ENCODE data around the gene POMZP3.
A peak's percentile ranks its signal among the peaks of the same experiment; 100 is the strongest.
"Not testable (repeated sequence)": the region's sequence is repeated elsewhere in the genome, so short reads cannot be mapped to it uniquely, and the experiment has no call there.

The POMZP3 gene

GRCh38 chr7:76598590-76599264, 28.4 kb downstream of the POMZP3 start:
- in situ Hi-C loops (cut with MboI; ENCODE audit: low pct_unique_long_range_greater_than_20kb, low sequenced_read_pairs, unreplicated experiment); DNase-seq (ENCODE audit: low spot score): not testable (repeated sequence)

GRCh38 chr7:76597288-76597687, 29.8 kb downstream of the POMZP3 start:
- DNase-seq (ENCODE audit: low spot score); in situ Hi-C loops (cut with MboI; ENCODE audit: low pct_unique_long_range_greater_than_20kb, low sequenced_read_pairs, unreplicated experiment): not testable (repeated sequence)

GRCh38 chr7:76592694-76593093, 34.4 kb downstream of the POMZP3 start:
- in situ Hi-C loops (cut with MboI; ENCODE audit: low pct_unique_long_range_greater_than_20kb, low sequenced_read_pairs, unreplicated experiment); DNase-seq (ENCODE audit: low spot score): not testable (repeated sequence)

GRCh38 chr7:76591602-76592304, 35.3 kb downstream of the POMZP3 start:
- peak; percentile 10 for DNase-seq (ENCODE audit: low spot score)
- TF ChIP-seq CTCF (IDR thresholded peaks at IDR 0.05; ENCODE audit: extremely low read depth, insufficient read depth, missing control alignments) = peak; percentile 30
- in situ Hi-C loops (cut with MboI; ENCODE audit: low pct_unique_long_range_greater_than_20kb, low sequenced_read_pairs, unreplicated experiment) = not testable (repeated sequence)

GRCh38 chr7:76591033-76591432, 36.0 kb downstream of the POMZP3 start:
- in situ Hi-C loops (cut with MboI; ENCODE audit: low pct_unique_long_range_greater_than_20kb, low sequenced_read_pairs, unreplicated experiment); DNase-seq (ENCODE audit: low spot score): not testable (repeated sequence)

- DNase-seq (ENCODE audit: low spot score); in situ Hi-C loops (cut with MboI; ENCODE audit: low pct_unique_long_range_greater_than_20kb, low sequenced_read_pairs, unreplicated experiment): not testable (repeated sequence)
Observed at GRCh38 chr7:76588586-76588985, 38.5 kb downstream of the POMZP3 start.

GRCh38 chr7:76586585-76587315, 40.3 kb downstream of the POMZP3 start:
- DNase-seq (ENCODE audit: low spot score); in situ Hi-C loops (cut with MboI; ENCODE audit: low pct_unique_long_range_greater_than_20kb, low sequenced_read_pairs, unreplicated experiment): not testable (repeated sequence)

GRCh38 chr7:76583636-76584281, 43.3 kb downstream of the POMZP3 start:
- DNase-seq (ENCODE audit: low spot score); in situ Hi-C loops (cut with MboI; ENCODE audit: low pct_unique_long_range_greater_than_20kb, low sequenced_read_pairs, unreplicated experiment): not testable (repeated sequence)

- in situ Hi-C loops (cut with MboI; ENCODE audit: low pct_unique_long_range_greater_than_20kb, low sequenced_read_pairs, unreplicated experiment); DNase-seq (ENCODE audit: low spot score): not testable (repeated sequence)
Observed at GRCh38 chr7:76582848-76583631, 44.0 kb downstream of the POMZP3 start.

- in situ Hi-C loops (cut with MboI; ENCODE audit: low pct_unique_long_range_greater_than_20kb, low sequenced_read_pairs, unreplicated experiment) = not testable (repeated sequence)
Observed at GRCh38 chr7:76575919-76576655, 51.0 kb downstream of the POMZP3 start.

GRCh38 chr7:76575431-76575830, 51.6 kb downstream of the POMZP3 start:
- in situ Hi-C loops (cut with MboI; ENCODE audit: low pct_unique_long_range_greater_than_20kb, low sequenced_read_pairs, unreplicated experiment) = not testable (repeated sequence)

More at GRCh38 chr7:76575919-76576655, 51.0 kb downstream of the POMZP3 start:
- DNase-seq (ENCODE audit: low spot score) = not testable (repeated sequence)

GRCh38 chr7:76572296-76572695, 54.8 kb downstream of the POMZP3 start:
- DNase-seq (ENCODE audit: low spot score) = not testable (repeated sequence)

More at GRCh38 chr7:76575431-76575830, 51.6 kb downstream of the POMZP3 start:
- not testable (repeated sequence) for DNase-seq (ENCODE audit: low spot score)

GRCh38 chr7:76570324-76570775, 56.7 kb downstream of the POMZP3 start:
- DNase-seq (ENCODE audit: low spot score); in situ Hi-C loops (cut with MboI; ENCODE audit: low pct_unique_long_range_greater_than_20kb, low sequenced_read_pairs, unreplicated experiment): not testable (repeated sequence)

More at GRCh38 chr7:76572296-76572695, 54.8 kb downstream of the POMZP3 start:
- in situ Hi-C loops (cut with MboI; ENCODE audit: low pct_unique_long_range_greater_than_20kb, low sequenced_read_pairs, unreplicated experiment) = not testable (repeated sequence)

- in situ Hi-C loops (cut with MboI; ENCODE audit: low pct_unique_long_range_greater_than_20kb, low sequenced_read_pairs, unreplicated experiment); DNase-seq (ENCODE audit: low spot score): not testable (repeated sequence)
Observed at GRCh38 chr7:76568742-76569141, 58.3 kb downstream of the POMZP3 start.

GRCh38 chr7:76567753-76568152, 59.3 kb downstream of the POMZP3 start:
- in situ Hi-C loops (cut with MboI; ENCODE audit: low pct_unique_long_range_greater_than_20kb, low sequenced_read_pairs, unreplicated experiment); DNase-seq (ENCODE audit: low spot score): not testable (repeated sequence)

Data from GM13977 (cell line).